Measurements from ENCODE around the gene USP19. TPM values are rescaled to one million over a fixed set of nuclear protein-coding genes. Genes with fewer than 3 reads are reported as not detected.

The USP19 gene
- total RNA-seq, 1 experiment from 2014 or later: 66.3 TPM

DNA sequence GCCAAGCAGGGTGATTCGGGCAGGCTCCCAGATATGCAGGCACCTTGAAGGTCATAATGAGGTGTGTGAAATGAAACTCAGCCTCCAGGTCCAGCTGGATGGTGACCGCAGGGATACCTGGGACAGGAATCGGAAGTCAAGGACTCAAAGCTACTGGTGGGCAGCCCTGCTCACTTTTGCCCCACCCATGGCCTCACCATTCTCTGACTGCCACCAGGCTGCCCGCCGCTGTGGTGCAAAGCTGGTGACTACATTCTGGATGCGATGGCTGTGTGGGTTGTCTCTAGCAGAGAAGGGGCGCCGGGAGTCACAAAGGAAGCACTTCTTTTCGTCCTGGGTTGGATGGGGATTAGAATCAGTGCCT is 11.4 kb upstream of the USP19 start:
- H3K23ac ChIP-seq (ENCODE audit: insufficient read length, low read depth, low read length): no peak overlapping the region
- H3K79me1 ChIP-seq (ENCODE audit: insufficient read depth, low read depth, low read length, poor library complexity, severe bottlenecking): no peaks in the 10 kb centered on the region
- Mint-ChIP-seq H3K4me3 (peak overlapping the region; percentile 83 to 93), H3K4me1 (peaks cover 8 to 12% of the 10 kb centered on the region in 2 experiments; a peak in 3 of 4 replicates), H3K27ac (no peak overlapping the region; a peak in 1 of 7 replicates), H3K9me3 (no peaks in the 10 kb centered on the region), H3K27me3 (ENCODE audit: low read depth) (peaks cover 3% of the 10 kb centered on the region), H3K36me3 (ENCODE audit: insufficient read depth in 1 of 3, low read depth in 3 of 3) (peaks cover 0 to 6% (median 5%) of the 10 kb centered on the region in 3 experiments; a peak in 2 of 7 replicates)
- no peak overlapping the region for H2AK5ac ChIP-seq (ENCODE audit: insufficient read length, low read length)
- no peaks in the 10 kb centered on the region for H3K27me3 ChIP-seq (ENCODE audit: insufficient read depth, low read length)
- H2AFZ ChIP-seq (ENCODE audit: low read length): no peak overlapping the region
- no peak overlapping the region for H2BK5ac ChIP-seq (ENCODE audit: insufficient read length, low read length)
- H3K18ac ChIP-seq (ENCODE audit: insufficient read length, low read depth, low read length): no peak overlapping the region
- H2BK120ac ChIP-seq (ENCODE audit: low read depth, low read length, poor library complexity, severe bottlenecking): no peak overlapping the region
- peak overlapping the region; percentile 29 for H3K9ac ChIP-seq (ENCODE audit: extremely low read depth, insufficient read length, low read length)
- peak overlapping the region; percentile 97 for H3K4me2 ChIP-seq (ENCODE audit: insufficient read depth, insufficient read length, low read length)
- no peak overlapping the region for H2BK12ac ChIP-seq (ENCODE audit: insufficient read length, low read depth, low read length)
- H3K4me1 ChIP-seq (ENCODE audit: insufficient read depth, low read length): peaks cover 2% of the 10 kb centered on the region; the same call in 1 of the 2 replicates
- no peak overlapping the region for H4K8ac ChIP-seq (replicated peaks; ENCODE audit: insufficient read length, low read depth, low read length)
- no peak overlapping the region for H3K27ac ChIP-seq (ENCODE audit: insufficient read length, low read depth, low read length)
- peaks cover 15% of the 10 kb centered on the region for H3K23me2 ChIP-seq (ENCODE audit: insufficient read length, low read depth, low read length, poor library complexity, severe bottlenecking)
- no peak overlapping the region for H3K56ac ChIP-seq (ENCODE audit: insufficient read length, low read depth, low read length)
- H3K14ac ChIP-seq (ENCODE audit: insufficient read depth, low read length): no peak overlapping the region
- H3T11ph ChIP-seq (ENCODE audit: low read length): no peak overlapping the region
- no peaks in the 10 kb centered on the region for H3K9me3 ChIP-seq (ENCODE audit: control insufficient read depth, low read depth, low read length)
- H3K79me2 ChIP-seq (ENCODE audit: insufficient read depth, low read length): no peaks in the 10 kb centered on the region
- no peak overlapping the region for H4K5ac ChIP-seq (ENCODE audit: insufficient read length, low read depth, low read length)
- DNase-seq: no peak
- H2BK20ac ChIP-seq (ENCODE audit: low read depth, low read length, poor library complexity, severe bottlenecking): no peak overlapping the region
- no CpG with 5 or more reads among the region's 9 CpGs for WGBS (ENCODE audit: extremely low coverage, insufficient read length, low lambda C conversion rate)
- TF ChIP-seq, protein P1, sequence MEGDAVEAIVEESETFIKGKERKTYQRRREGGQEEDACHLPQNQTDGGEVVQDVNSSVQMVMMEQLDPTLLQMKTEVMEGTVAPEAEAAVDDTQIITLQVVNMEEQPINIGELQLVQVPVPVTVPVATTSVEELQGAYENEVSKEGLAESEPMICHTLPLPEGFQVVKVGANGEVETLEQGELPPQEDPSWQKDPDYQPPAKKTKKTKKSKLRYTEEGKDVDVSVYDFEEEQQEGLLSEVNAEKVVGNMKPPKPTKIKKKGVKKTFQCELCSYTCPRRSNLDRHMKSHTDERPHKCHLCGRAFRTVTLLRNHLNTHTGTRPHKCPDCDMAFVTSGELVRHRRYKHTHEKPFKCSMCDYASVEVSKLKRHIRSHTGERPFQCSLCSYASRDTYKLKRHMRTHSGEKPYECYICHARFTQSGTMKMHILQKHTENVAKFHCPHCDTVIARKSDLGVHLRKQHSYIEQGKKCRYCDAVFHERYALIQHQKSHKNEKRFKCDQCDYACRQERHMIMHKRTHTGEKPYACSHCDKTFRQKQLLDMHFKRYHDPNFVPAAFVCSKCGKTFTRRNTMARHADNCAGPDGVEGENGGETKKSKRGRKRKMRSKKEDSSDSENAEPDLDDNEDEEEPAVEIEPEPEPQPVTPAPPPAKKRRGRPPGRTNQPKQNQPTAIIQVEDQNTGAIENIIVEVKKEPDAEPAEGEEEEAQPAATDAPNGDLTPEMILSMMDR (conservative IDR thresholded peaks at IDR 0.05): no peak
- H4K91ac ChIP-seq (ENCODE audit: insufficient read length, low read depth, low read length): no peak overlapping the region
- no peaks in the 10 kb centered on the region for H4K20me1 ChIP-seq (ENCODE audit: control insufficient read depth, insufficient read depth, insufficient read length)
- no peak overlapping the region for H2BK15ac ChIP-seq (ENCODE audit: low read depth, low read length)
- no peak overlapping the region for H3K4ac ChIP-seq (ENCODE audit: low read depth, low read length)
